H9 (cell line): ENCODE results near the gene PDE1C. TPM values are rescaled to one million over a fixed set of nuclear protein-coding genes. Genes with fewer than 3 reads are reported as not detected.

Source experiments
- DNase-seq: peaks from one replicate; pipeline ENCODE4 v3.0.0-alpha.2; 2017
- H2AFZ ChIP-seq: one replicate; pipeline ENCODE4 v1.6.1; 2013; ENCODE audit warnings: mild to moderate bottlenecking, low read length, control low read depth, moderate library complexity
- H2AK5ac ChIP-seq: 2 replicates; pipeline ENCODE4 v1.6.1; 2013; ENCODE audit warnings: low read length, control low read depth, mixed read lengths; ENCODE audit not compliant: insufficient read length
- H2BK120ac ChIP-seq: one replicate; pipeline ENCODE4 v1.6.1; 2013; ENCODE audit warnings: low read depth, mild to moderate bottlenecking, low read length, control low read depth, inconsistent platforms; ENCODE audit not compliant: poor library complexity, severe bottlenecking
- H2BK12ac ChIP-seq: 2 replicates; pipeline ENCODE4 v1.6.1; 2013; ENCODE audit warnings: low read length, control low read depth, mixed read lengths, low read depth; ENCODE audit not compliant: insufficient read length
- H2BK15ac ChIP-seq: 2 replicates; pipeline ENCODE4 v1.6.1; 2013; ENCODE audit warnings: low read depth, low read length, control low read depth
- H2BK20ac ChIP-seq: one replicate; pipeline ENCODE4 v1.6.1; 2013; ENCODE audit warnings: low read depth, mild to moderate bottlenecking, low read length, control low read depth, inconsistent platforms; ENCODE audit not compliant: poor library complexity, severe bottlenecking
- H2BK5ac ChIP-seq: 2 replicates; pipeline ENCODE4 v1.6.1; 2013; ENCODE audit warnings: low read length, control low read depth, mixed read lengths; ENCODE audit not compliant: insufficient read length
- H3K14ac ChIP-seq: 2 replicates; pipeline ENCODE4 v1.6.1; 2013; ENCODE audit warnings: low read length, control low read depth; ENCODE audit not compliant: insufficient read depth
- H3K18ac ChIP-seq: 2 replicates; pipeline ENCODE4 v1.6.1; 2013; ENCODE audit warnings: low read depth, mild to moderate bottlenecking, mixed read lengths, low read length, control low read depth; ENCODE audit not compliant: insufficient read length
- H3K23ac ChIP-seq: 2 replicates; pipeline ENCODE4 v1.6.1; 2013; ENCODE audit warnings: low read length, control low read depth, mixed read lengths, low read depth; ENCODE audit not compliant: insufficient read length
- H3K23me2 ChIP-seq: 2 replicates; pipeline ENCODE4 v1.6.1; 2013; ENCODE audit warnings: low read depth, mild to moderate bottlenecking, mixed read lengths, low read length, control low read depth; ENCODE audit not compliant: insufficient read length, poor library complexity, severe bottlenecking
- H3K27ac ChIP-seq: 2 replicates; pipeline ENCODE4 v1.5.1; 2013; ENCODE audit warnings: low read length, control low read depth, mixed read lengths, low read depth; ENCODE audit not compliant: insufficient read length
- H3K27me3 ChIP-seq: 2 replicates; pipeline ENCODE4 v1.6.1; 2013; ENCODE audit warnings: low read length, control low read depth, inconsistent platforms; ENCODE audit not compliant: insufficient read depth
- H3K4ac ChIP-seq: 2 replicates; pipeline ENCODE4 v1.6.1; 2013; ENCODE audit warnings: low read depth, mild to moderate bottlenecking, control low read depth, inconsistent platforms, low read length, moderate library complexity
- H3K4me1 ChIP-seq: 2 replicates; pipeline ENCODE4 v1.6.1; 2013; ENCODE audit warnings: low read length, control low read depth, inconsistent platforms; ENCODE audit not compliant: insufficient read depth
- H3K4me2 ChIP-seq: 2 replicates; pipeline ENCODE4 v1.6.1; 2013; ENCODE audit warnings: low read length, control low read depth, mixed read lengths; ENCODE audit not compliant: insufficient read length, insufficient read depth
- H3K56ac ChIP-seq: 2 replicates; pipeline ENCODE4 v1.6.1; 2013; ENCODE audit warnings: low read depth, mild to moderate bottlenecking, mixed read lengths, low read length, control low read depth; ENCODE audit not compliant: insufficient read length
- H3K79me1 ChIP-seq: 2 replicates; pipeline ENCODE4 v1.6.1; 2013; ENCODE audit warnings: low read depth, mild to moderate bottlenecking, moderate library complexity, low read length, control low read depth, inconsistent platforms; ENCODE audit not compliant: insufficient read depth, poor library complexity, severe bottlenecking
- H3K79me2 ChIP-seq: 2 replicates; pipeline ENCODE4 v1.6.1; 2013; ENCODE audit warnings: low read length, control low read depth, inconsistent platforms; ENCODE audit not compliant: insufficient read depth
- H3K9ac ChIP-seq: 2 replicates; pipeline ENCODE4 v1.6.1; 2013; ENCODE audit warnings: low read length, control low read depth, mixed read lengths; ENCODE audit not compliant: insufficient read length; ENCODE audit errors: extremely low read depth
- H3K9me3 ChIP-seq: one replicate; pipeline ENCODE4 v1.6.1; 2013; ENCODE audit warnings: low read depth, low read length, inconsistent platforms; ENCODE audit not compliant: control insufficient read depth
- H3T11ph ChIP-seq: one replicate; pipeline ENCODE4 v1.6.1; 2013; ENCODE audit warnings: mild to moderate bottlenecking, low read length, control low read depth, inconsistent platforms
- H4K20me1 ChIP-seq: one replicate; pipeline ENCODE4 v1.6.1; 2013; ENCODE audit not compliant: control insufficient read depth, insufficient read length, insufficient read depth
- H4K5ac ChIP-seq: 2 replicates; pipeline ENCODE4 v1.6.1; 2013; ENCODE audit warnings: low read depth, mild to moderate bottlenecking, mixed read lengths, low read length, control low read depth; ENCODE audit not compliant: insufficient read length
- H4K8ac ChIP-seq: replicated peaks from 2 replicates; pipeline ENCODE4 v1.6.1; 2013; ENCODE audit warnings: low read length, control low read depth, mixed read lengths, low read depth; ENCODE audit not compliant: insufficient read length
- H4K91ac ChIP-seq: 2 replicates; pipeline ENCODE4 v1.6.1; 2013; ENCODE audit warnings: low read depth, mild to moderate bottlenecking, moderate library complexity, mixed read lengths, low read length, control low read depth; ENCODE audit not compliant: insufficient read length
- H3K27ac Mint-ChIP-seq, 3 experiments: 2 replicates in 2 of 3; 3 replicates in 1 of 3; pipeline ENCODE4 v1.8.0; 2020 to 2021; ENCODE audit warnings: mixed read lengths in 3 of 3, mild to moderate bottlenecking in 1 of 3, moderate library complexity in 1 of 3
- H3K27me3 Mint-ChIP-seq: 2 replicates; pipeline ENCODE4 v1.8.0; 2021; ENCODE audit warnings: low read depth, mild to moderate bottlenecking, moderate library complexity, mixed read lengths
- H3K36me3 Mint-ChIP-seq, 3 experiments: 2 replicates in 2 of 3; 3 replicates in 1 of 3; pipeline ENCODE4 v1.8.0; 2020 to 2021; ENCODE audit warnings: low read depth in 3 of 3, mixed read lengths in 3 of 3; ENCODE audit not compliant: insufficient read depth in 1 of 3
- H3K4me1 Mint-ChIP-seq, 2 experiments: 2 replicates each; pipeline ENCODE4 v1.8.0; 2020; ENCODE audit warnings: mixed read lengths in 2 of 2
- H3K4me3 Mint-ChIP-seq, 2 experiments: 2 replicates in 1 of 2; 3 replicates in 1 of 2; pipeline ENCODE4 v1.8.0; 2020 to 2021; ENCODE audit warnings: mild to moderate bottlenecking in 2 of 2, mixed read lengths in 2 of 2, moderate library complexity in 1 of 2
- H3K9me3 Mint-ChIP-seq, 2 experiments: 2 replicates in 1 of 2; 3 replicates in 1 of 2; pipeline ENCODE4 v1.8.0; 2020; ENCODE audit warnings: mild to moderate bottlenecking in 2 of 2, mixed read lengths in 2 of 2, moderate library complexity in 1 of 2
- CTCF ChIP-seq: fragments of 200-600 bp; sonication (generic); conservative IDR thresholded peaks from 3 replicates; pipeline ENCODE4 v1.8.0; 2021; ENCODE audit warnings: antibody characterized with exemption, mild to moderate bottlenecking
- WGBS: extraction: QIAGEN DNeasy Blood & Tissue Kit; methylation state at CpG from one replicate; pipeline ENCODE4 v1.1.7; 2013; ENCODE audit warnings: missing lambda C conversion rate, low lambda C conversion rate, mixed read lengths; ENCODE audit not compliant: insufficient read length; ENCODE audit errors: extremely low coverage; 5-methylcytosine and 5-hydroxymethylcytosine counted together
- total RNA-seq: library from RNA; stranded (reverse); gene quantifications from 2 replicates; pipeline ENCODE4 v1.2.1, GENCODE V29; 2021

Gene PDE1C
- total RNA-seq, 1 experiment from 2014 or later, result 0.17 TPM

GRCh38 chr7:32088451-32088881 is 18.3 kb upstream of the PDE1C start:
- Histone ChIP-seq H3K79me2 (no peaks in the 10 kb centered on the region), H3K79me1 (no peaks in the 10 kb centered on the region), H2BK15ac (no peak overlapping the region), H3K56ac (no peak overlapping the region), H2AFZ (no peak overlapping the region), H3K4me1 (no peaks in the 10 kb centered on the region), H4K8ac (no peak overlapping the region), H3T11ph (no peak overlapping the region), H3K9me3 (no peaks in the 10 kb centered on the region), H2BK5ac (no peak overlapping the region), H2BK12ac (no peak overlapping the region), H3K23ac (no peak overlapping the region), H3K27ac (no peak overlapping the region), H2BK20ac (no peak overlapping the region), H4K20me1 (no peaks in the 10 kb centered on the region), H2BK120ac (no peak overlapping the region), H3K14ac (no peak overlapping the region), H3K23me2 (no peaks in the 10 kb centered on the region), H3K27me3 (no peaks in the 10 kb centered on the region; the same call in 1 of the 2 replicates), H3K4ac (no peak overlapping the region), H4K91ac (no peak overlapping the region), H2AK5ac (no peak overlapping the region), H4K5ac (no peak overlapping the region), H3K18ac (no peak overlapping the region), H3K4me2 (no peak overlapping the region), H3K9ac (no peak overlapping the region)
- Mint-ChIP-seq H3K4me1 (no peaks in the 10 kb centered on the region), H3K36me3 (no peaks in the 10 kb centered on the region), H3K27me3 (peaks cover 21% of the 10 kb centered on the region), H3K4me3 (no peak overlapping the region), H3K27ac (no peak overlapping the region), H3K9me3 (peaks cover 2% of the 10 kb centered on the region in 2 experiments; a peak in 2 of 5 replicates)
- no CpG with 5 or more reads among the region's 18 CpGs for WGBS
- no peak for DNase-seq
- TF ChIP-seq CTCF, result no peak
